CD4-positive, alpha-beta T cell treated with Interleukin-15 for 4 hours (primary cell): Measurements from ENCODE around the gene OR12D1.

Source experiments
- DNase-seq: peaks from one replicate; pipeline ENCODE4 v3.0.0-alpha.2; 2020; ENCODE audit warnings: low spot score

Gene OR12D1

DNA sequence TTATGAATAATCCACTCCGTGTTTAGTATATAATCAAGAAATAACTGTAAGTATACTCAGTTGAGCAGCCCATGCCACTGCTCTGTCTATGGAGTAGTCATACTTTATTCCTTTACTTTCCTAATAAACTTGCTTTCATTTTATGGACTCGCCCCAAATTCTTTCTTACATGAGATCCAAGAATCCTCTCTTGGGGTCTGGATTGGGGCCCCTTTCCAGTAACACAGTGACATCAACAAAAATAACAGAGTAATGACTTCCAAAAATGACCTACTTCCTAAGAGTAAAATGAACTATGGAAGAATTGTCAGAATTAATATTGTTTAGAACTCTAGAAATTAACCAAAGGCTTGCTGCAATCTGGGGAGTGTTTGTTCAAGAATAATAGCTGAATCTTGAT is 51.1 kb downstream of the OR12D1 start:
- DNase-seq = no peak

GRCh38 chr6:29466241-29466640 is 51.5 kb downstream of the OR12D1 start:
- DNase-seq = no peak
